Parathyroid adenoma (tissue), 2 donors: ENCODE results near the gene SLC10A1.

Experiments used
- H2AFZ ChIP-seq: fragments of 300-600 bp; sonication (generic); one replicate; pipeline ENCODE4 v1.7.0; 2017; ENCODE audit warnings: antibody characterized with exemption, mild to moderate bottlenecking
- H3K27ac ChIP-seq: fragments of 300-600 bp; sonication (generic); one replicate; pipeline ENCODE4 v1.7.0; 2017
- H3K27me3 ChIP-seq: fragments of 300-600 bp; sonication (generic); one replicate; pipeline ENCODE4 v1.7.0; 2017; ENCODE audit warnings: low read length; ENCODE audit not compliant: control insufficient read depth, insufficient read depth
- H3K36me3 ChIP-seq: fragments of 300-600 bp; sonication (generic); one replicate; pipeline ENCODE4 v1.7.0; 2017; ENCODE audit warnings: low read length; ENCODE audit not compliant: control insufficient read depth, insufficient read depth
- H3K4me1 ChIP-seq: fragments of 300-600 bp; sonication (generic); one replicate; pipeline ENCODE4 v1.7.0; 2017; ENCODE audit warnings: control low read depth
- H3K4me2 ChIP-seq: fragments of 300-600 bp; sonication (generic); one replicate; pipeline ENCODE4 v1.7.0; 2017; ENCODE audit warnings: low read length
- H3K4me3 ChIP-seq: fragments of 300-600 bp; sonication (generic); one replicate; pipeline ENCODE4 v1.7.0; 2017; ENCODE audit warnings: low read depth, low read length
- H3K79me2 ChIP-seq: fragments of 300-600 bp; sonication (generic); one replicate; pipeline ENCODE4 v1.7.0; 2017; ENCODE audit warnings: control low read depth
- H3K9ac ChIP-seq: fragments of 300-600 bp; sonication (generic); one replicate; pipeline ENCODE4 v1.7.0; 2017; ENCODE audit warnings: mild to moderate bottlenecking
- H3K9me3 ChIP-seq: fragments of 300-600 bp; sonication (generic); one replicate; pipeline ENCODE4 v1.7.0; 2017; ENCODE audit warnings: low read length; ENCODE audit not compliant: control insufficient read depth
- TF ChIP-seq, protein P1 (sequence below): fragments of 300-600 bp; sonication (generic); IDR thresholded peaks from one replicate; pipeline ENCODE4 v1.7.0; 2017; ENCODE audit warnings: antibody characterized with exemption, mild to moderate bottlenecking
- donor health status: primary hyperparathyroidism.

Gene SLC10A1

DNA sequence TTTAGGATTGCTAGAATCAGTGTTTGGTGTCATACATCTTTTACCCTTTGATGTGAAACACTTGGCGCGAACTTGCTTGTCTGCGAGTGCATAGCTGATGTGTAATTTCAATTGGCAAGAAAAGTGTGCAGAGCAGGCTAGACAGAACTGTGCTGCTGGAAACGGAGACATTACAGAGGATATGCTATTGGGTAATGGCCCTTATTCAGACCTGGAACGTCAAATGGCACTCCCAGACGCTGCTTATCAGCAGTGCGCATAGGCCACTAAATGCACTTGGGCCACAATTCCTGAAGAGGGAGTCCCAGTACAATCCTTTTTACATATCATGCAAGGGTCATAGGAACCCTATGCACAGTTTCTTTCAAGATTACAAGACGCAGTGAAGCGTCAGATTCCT, 15.7 kb upstream of the SLC10A1 start:
- Histone ChIP-seq H3K9me3 (no peaks in the 10 kb centered on the region), H3K27me3 (no peaks in the 10 kb centered on the region), H3K27ac (no peak overlapping the region), H3K4me3 (no peak overlapping the region), H3K9ac (no peak overlapping the region), H3K36me3 (no peaks in the 10 kb centered on the region), H3K79me2 (no peaks in the 10 kb centered on the region), H3K4me2 (no peak overlapping the region), H2AFZ (no peak overlapping the region), H3K4me1 (no peaks in the 10 kb centered on the region)
- TF ChIP-seq, protein P1, sequence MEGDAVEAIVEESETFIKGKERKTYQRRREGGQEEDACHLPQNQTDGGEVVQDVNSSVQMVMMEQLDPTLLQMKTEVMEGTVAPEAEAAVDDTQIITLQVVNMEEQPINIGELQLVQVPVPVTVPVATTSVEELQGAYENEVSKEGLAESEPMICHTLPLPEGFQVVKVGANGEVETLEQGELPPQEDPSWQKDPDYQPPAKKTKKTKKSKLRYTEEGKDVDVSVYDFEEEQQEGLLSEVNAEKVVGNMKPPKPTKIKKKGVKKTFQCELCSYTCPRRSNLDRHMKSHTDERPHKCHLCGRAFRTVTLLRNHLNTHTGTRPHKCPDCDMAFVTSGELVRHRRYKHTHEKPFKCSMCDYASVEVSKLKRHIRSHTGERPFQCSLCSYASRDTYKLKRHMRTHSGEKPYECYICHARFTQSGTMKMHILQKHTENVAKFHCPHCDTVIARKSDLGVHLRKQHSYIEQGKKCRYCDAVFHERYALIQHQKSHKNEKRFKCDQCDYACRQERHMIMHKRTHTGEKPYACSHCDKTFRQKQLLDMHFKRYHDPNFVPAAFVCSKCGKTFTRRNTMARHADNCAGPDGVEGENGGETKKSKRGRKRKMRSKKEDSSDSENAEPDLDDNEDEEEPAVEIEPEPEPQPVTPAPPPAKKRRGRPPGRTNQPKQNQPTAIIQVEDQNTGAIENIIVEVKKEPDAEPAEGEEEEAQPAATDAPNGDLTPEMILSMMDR, result no peak

DNA sequence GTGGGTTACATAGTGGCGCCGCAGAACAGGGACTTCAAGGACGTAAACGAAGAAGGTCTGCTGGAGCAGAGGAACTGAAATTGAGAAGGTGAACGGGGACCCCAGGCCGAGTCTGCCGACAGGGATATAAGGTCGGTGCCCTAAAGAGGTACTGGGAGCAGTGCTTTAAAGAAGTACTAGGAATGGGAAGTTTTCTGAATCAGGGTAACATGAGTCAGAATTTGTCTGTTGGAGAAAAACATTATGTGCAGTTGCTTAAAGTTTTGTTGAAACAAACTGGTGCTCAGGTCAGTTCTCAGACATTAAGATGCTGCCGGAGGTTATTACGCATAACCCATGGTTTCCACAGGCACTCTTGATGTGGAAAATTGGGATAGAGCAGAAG, 14.8 kb upstream of the SLC10A1 start:
- no peaks in the 10 kb centered on the region for H3K79me2 ChIP-seq
- TF ChIP-seq, protein P1, result no peak
- no peaks in the 10 kb centered on the region for H3K27me3 ChIP-seq
- no peak overlapping the region for H3K4me3 ChIP-seq
- no peak overlapping the region for H3K27ac ChIP-seq
- H3K9me3 ChIP-seq, result no peaks in the 10 kb centered on the region
- H3K36me3 ChIP-seq, result no peaks in the 10 kb centered on the region
- H3K4me1 ChIP-seq, result no peaks in the 10 kb centered on the region
- no peak overlapping the region for H3K9ac ChIP-seq
- no peak overlapping the region for H2AFZ ChIP-seq
- H3K4me2 ChIP-seq, result no peak overlapping the region

DNA sequence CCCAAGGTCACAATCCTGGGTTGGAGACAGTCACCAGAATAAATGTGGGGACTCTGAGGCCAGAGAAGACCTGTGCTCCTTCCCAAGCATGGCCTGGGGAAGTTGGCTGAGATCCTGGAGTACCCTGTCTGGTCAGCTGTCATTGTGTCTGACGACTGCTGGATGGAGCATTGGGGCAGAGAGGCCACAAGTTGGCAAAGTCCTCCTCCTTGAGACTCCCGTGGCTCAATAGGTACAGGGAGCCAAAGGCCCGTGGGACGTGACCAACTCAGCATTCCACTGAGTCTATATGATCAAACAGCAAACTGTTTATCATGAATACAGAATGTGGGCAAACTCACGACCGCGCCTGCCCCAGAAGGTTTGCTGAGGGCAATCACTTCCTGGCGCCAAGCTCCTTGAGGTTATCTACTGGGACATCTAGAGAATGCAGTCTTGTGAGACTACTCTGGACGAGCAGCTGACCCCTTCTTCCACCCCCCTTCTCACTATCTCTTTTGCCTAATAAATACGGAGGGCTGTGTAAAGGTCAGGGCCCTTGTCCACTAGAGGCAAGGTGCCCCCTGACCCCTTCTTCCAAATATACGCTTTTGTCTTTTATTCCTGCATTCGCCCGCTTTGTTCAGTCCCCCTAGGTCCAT, 14.3 kb upstream of the SLC10A1 start:
- Histone ChIP-seq H3K4me1 (no peaks in the 10 kb centered on the region), H3K36me3 (no peaks in the 10 kb centered on the region), H2AFZ (no peak overlapping the region), H3K27me3 (no peaks in the 10 kb centered on the region), H3K27ac (no peak overlapping the region), H3K79me2 (no peaks in the 10 kb centered on the region), H3K9me3 (no peaks in the 10 kb centered on the region), H3K4me3 (no peak overlapping the region), H3K9ac (no peak overlapping the region), H3K4me2 (no peak overlapping the region)
- TF ChIP-seq, protein P1, result no peak

DNA sequence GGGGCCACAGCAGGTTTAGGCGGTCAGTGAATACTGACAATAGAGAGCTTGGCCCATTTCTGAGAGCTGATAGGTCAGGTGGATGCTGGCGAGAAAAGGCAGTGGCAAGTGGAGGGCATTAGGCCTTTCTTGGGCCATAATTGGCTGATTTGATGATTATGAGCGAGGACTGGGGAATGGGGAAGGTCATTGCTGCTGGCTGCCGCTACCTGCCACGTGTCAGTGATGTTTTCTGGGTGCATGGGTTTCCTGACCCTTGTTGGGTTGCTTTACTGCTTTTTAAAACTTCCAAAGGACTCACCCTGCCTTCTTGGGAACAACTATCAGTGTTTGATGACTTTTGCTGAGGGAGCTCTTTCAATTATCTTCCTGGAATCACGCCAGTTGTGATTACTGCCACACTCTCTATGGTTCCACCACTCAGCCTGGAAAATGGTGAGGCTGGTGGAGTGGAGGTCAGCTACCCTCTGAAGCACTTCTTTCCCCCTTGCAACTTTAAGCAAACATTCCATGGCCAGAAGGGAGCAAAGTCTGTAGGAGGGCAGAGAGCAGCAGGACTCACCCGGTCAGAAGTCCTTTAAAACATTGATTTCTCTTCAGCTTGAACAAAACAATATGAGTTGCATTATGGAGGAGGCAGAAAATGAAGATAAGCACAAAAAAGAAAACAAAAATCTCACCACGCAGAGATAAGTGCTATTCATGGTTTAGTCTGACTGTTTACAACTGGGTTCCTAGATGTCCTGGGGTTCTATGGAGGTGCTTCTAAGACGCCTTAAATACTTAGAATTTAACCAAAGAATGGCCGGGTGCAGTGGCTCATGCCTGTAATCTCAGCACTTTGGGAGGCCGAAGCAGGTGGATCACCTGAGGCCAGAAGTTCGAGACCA, 12.1 kb upstream of the SLC10A1 start:
- no peak overlapping the region for H2AFZ ChIP-seq
- no peaks in the 10 kb centered on the region for H3K79me2 ChIP-seq
- no peaks in the 10 kb centered on the region for H3K27me3 ChIP-seq
- H3K4me1 ChIP-seq, result no peaks in the 10 kb centered on the region
- no peak overlapping the region for H3K4me2 ChIP-seq
- H3K9me3 ChIP-seq, result no peaks in the 10 kb centered on the region
- no peak overlapping the region for H3K27ac ChIP-seq
- no peak overlapping the region for H3K9ac ChIP-seq
- no peak overlapping the region for H3K4me3 ChIP-seq
- H3K36me3 ChIP-seq, result no peaks in the 10 kb centered on the region
- TF ChIP-seq, protein P1, result no peak
